ENCODE data around the gene BEGAIN.

BEGAIN gene

DNA sequence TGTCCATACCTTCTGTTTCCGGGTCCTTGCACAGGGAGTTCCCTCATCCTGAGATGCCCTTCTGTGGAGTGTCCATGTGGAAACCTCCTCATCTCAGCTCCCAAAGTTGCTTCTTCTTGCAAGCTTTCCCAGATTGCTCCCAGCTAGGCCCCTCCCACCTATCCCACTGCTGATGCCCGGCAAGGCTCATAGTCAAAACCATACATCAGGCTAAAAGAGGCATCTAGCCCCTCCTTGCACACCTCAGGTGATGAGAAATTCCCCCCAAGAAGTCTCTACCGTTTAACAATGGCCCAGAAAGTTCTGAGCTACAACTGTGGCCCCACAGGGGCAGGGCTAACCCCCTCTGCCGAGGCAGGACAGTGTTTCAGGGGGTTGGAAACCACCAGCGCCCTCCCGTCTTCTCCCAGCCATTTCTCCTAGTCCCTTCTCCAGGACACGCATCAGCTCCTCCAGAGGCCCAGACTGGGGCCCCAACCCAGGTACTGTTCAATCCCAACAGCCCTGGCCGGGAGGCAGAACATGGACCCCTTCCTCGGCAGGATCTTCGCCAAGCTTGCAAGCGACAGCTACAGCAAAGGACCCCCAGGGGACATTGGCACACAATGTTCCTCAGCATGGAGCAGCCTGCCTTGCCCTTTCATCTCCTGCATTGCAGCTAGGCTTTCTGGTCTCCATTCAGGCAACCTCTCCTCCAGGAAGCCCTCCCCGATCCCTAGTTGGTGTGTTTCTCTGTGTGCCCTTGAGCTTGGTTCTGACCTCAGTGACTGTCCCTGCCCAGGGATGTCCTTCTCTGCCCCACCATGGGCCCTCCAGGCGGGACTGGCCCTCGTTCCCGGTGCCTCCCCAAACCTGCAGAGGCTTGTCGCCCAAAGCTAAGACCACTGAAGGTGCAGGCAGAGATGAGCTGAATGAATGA lies 4.5 kb upstream of the BEGAIN start:
- H3K4me3 ChIP-seq (ENCODE audit: low read depth, low read length) = no peak overlapping the region
- no peak for TF ChIP-seq POLR2A (IDR thresholded peaks at IDR 0.05; ENCODE audit: extremely low read depth, insufficient read length)
- no peak for TF ChIP-seq MYC (IDR thresholded peaks at IDR 0.05; ENCODE audit: low read depth, low read length)
- TF ChIP-seq MAX (IDR thresholded peaks at IDR 0.05; ENCODE audit: low read depth, low read length) = no peak
- TF ChIP-seq, protein P1, sequence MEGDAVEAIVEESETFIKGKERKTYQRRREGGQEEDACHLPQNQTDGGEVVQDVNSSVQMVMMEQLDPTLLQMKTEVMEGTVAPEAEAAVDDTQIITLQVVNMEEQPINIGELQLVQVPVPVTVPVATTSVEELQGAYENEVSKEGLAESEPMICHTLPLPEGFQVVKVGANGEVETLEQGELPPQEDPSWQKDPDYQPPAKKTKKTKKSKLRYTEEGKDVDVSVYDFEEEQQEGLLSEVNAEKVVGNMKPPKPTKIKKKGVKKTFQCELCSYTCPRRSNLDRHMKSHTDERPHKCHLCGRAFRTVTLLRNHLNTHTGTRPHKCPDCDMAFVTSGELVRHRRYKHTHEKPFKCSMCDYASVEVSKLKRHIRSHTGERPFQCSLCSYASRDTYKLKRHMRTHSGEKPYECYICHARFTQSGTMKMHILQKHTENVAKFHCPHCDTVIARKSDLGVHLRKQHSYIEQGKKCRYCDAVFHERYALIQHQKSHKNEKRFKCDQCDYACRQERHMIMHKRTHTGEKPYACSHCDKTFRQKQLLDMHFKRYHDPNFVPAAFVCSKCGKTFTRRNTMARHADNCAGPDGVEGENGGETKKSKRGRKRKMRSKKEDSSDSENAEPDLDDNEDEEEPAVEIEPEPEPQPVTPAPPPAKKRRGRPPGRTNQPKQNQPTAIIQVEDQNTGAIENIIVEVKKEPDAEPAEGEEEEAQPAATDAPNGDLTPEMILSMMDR (IDR thresholded peaks at IDR 0.05; ENCODE audit: low read depth, low read length) = no peak
- DNase-seq (ENCODE audit: low read depth) = no peak

GRCh38 chr14:100590726-100591452 lies 3.7 kb upstream of the BEGAIN start:
- DNase-seq (ENCODE audit: low read depth) = no peak
- no peak for TF ChIP-seq MYC (IDR thresholded peaks at IDR 0.05; ENCODE audit: low read depth, low read length)
- no peak overlapping the region for H3K4me3 ChIP-seq (ENCODE audit: low read depth, low read length)

DNA sequence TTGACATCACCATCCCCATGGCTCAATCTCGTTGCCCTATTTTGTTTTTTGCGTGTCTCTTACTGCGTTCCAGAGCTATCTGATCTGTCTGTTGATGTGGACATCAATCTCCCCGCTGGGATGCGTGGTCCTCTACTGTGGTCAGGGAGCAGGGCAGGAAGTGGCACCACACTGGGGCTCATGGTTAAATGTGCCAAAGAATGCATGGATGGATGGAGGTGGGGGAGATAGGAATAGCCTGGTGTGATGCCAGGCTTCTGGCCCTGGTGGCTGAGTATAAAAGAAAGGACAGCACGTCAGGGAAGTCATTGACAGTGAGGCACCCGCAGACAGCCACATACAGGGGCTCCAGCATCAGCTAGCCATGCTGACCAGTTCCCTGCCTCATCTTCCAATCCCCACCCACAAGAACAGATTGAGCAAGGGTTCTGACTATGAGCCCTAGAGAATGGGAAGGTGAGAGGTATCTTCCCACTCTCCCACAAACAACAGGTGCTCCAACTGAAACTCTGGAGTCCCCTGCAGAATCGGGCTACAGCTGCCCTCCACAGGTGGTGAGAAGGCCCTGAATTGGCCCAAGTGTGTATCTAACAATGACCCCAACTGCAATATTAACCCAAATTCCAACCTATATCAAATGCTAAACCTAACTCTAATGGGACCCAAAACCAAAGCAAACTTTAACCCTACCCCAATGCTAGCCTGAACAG lies 2.7 kb upstream of the BEGAIN start:
- no peak for DNase-seq (ENCODE audit: low read depth)
- no peak overlapping the region for H3K4me3 ChIP-seq (ENCODE audit: low read depth, low read length)
- TF ChIP-seq MAX (IDR thresholded peaks at IDR 0.05; ENCODE audit: low read depth, low read length) (no peak), POLR2A (IDR thresholded peaks at IDR 0.05; ENCODE audit: extremely low read depth, insufficient read length) (no peak), MYC (IDR thresholded peaks at IDR 0.05; ENCODE audit: low read depth, low read length) (no peak)
- TF ChIP-seq, protein P1 (IDR thresholded peaks at IDR 0.05; ENCODE audit: low read depth, low read length) = no peak

DNA sequence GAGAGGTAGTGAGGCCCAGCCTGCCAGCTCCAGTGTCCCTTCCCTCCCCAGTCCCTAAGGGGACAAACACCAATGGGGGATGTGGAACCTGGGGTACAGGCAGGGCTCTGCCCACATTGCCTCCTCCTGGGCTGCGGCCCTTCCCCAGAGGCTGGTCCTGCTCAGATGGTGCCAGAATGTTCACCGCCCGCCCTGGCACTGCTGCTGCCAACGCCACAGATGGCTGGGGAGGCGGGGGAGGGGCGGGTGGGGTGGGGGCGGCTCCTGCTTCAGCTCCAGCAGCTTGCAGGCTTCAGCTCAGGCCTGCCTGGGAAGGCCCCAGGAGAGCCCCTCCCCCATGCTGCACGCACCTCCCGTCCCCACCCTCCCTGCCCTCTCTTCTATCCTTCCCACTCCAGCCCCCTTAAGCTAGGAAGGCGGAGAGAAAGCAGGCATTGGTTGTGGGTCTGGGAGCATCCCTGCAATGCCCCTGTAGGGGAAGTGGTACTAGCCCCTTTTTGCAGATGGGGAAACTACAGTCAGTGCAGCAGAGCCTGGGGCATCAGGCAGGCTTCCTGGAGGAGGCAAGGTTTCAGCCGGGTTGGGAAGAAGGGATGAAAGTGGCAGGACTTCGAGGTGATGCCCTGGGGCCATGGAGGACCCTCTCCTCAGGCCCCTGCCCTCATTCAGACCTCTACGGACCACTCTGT lies 2.0 kb upstream of the BEGAIN start:
- no peak overlapping the region for H3K4me3 ChIP-seq (ENCODE audit: low read depth, low read length)
- DNase-seq (ENCODE audit: low read depth) = no peak
- TF ChIP-seq MAX (IDR thresholded peaks at IDR 0.05; ENCODE audit: low read depth, low read length) (no peak), POLR2A (IDR thresholded peaks at IDR 0.05; ENCODE audit: extremely low read depth, insufficient read length) (no peak), MYC (IDR thresholded peaks at IDR 0.05; ENCODE audit: low read depth, low read length) (no peak)
- TF ChIP-seq, protein P1 (IDR thresholded peaks at IDR 0.05; ENCODE audit: low read depth, low read length) = no peak

- TF ChIP-seq MAX (IDR thresholded peaks at IDR 0.05; ENCODE audit: low read depth, low read length) (no peak), MYC (IDR thresholded peaks at IDR 0.05; ENCODE audit: low read depth, low read length) (no peak), POLR2A (IDR thresholded peaks at IDR 0.05; ENCODE audit: extremely low read depth, insufficient read length) (no peak)
- TF ChIP-seq, protein P1 (IDR thresholded peaks at IDR 0.05; ENCODE audit: low read depth, low read length) = no peak
- no peak overlapping the region for H3K4me3 ChIP-seq (ENCODE audit: low read depth, low read length)
- no peak for DNase-seq (ENCODE audit: low read depth)
These were observed 1.5 kb upstream of the BEGAIN start for GRCh38 chr14:100588671-100589070.

All from NB4 (cell line).